ENCODE measurements around the gene POU4F2. TPM values are rescaled to one million over a fixed set of nuclear protein-coding genes. Genes with fewer than 3 reads are reported as not detected.

The POU4F2 gene
- not detected for total RNA-seq

- no peak for DNase-seq
Measured at GRCh38 chr4:146638786-146639505, at the start of gene POU4F2. Gene POU4F2 (plus strand): TSS chr4:146638893. CDS start chr4:146639141, 248 bp downstream.

DNA sequence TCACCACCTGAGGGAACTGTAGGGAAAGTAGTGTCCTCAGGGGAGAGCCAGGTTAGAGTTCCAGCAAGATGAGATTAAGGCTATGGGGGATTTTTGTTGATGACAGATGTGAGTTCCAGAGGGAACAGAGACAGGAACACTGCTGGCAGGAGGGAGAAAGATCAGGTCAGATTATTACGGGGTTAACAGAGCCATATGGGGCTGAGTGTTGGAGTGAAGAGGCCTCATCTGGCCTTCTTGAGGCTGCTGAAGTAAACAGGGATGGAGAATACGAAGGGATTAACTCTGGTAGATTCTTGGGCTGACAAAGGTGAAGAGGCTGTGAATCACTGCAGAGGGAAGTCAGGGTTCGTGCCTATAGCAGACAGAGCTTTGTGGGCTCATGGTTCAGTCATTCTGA, 47.9 kb upstream of the POU4F2 start:
- DNase-seq = no peak

DNA sequence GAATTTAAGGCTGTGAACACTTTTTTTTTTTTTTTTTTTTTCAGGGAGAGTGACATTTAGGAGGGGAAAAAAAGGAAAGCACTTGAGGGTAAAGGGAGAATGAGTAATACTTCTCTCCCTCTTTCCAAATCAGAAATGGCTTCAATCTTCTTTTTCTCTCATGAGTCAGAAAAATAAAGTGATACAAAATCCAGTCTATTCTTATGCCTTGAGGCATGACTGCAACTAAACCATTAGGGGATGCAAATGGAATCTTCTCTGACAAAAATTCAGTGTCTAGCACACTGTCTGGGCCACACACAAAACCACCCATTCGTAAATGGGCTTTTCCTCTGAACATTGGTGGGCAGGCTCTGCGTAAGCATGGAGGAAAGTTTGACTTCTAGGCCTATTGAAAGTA, 46.7 kb upstream of the POU4F2 start:
- DNase-seq = no peak

DNA sequence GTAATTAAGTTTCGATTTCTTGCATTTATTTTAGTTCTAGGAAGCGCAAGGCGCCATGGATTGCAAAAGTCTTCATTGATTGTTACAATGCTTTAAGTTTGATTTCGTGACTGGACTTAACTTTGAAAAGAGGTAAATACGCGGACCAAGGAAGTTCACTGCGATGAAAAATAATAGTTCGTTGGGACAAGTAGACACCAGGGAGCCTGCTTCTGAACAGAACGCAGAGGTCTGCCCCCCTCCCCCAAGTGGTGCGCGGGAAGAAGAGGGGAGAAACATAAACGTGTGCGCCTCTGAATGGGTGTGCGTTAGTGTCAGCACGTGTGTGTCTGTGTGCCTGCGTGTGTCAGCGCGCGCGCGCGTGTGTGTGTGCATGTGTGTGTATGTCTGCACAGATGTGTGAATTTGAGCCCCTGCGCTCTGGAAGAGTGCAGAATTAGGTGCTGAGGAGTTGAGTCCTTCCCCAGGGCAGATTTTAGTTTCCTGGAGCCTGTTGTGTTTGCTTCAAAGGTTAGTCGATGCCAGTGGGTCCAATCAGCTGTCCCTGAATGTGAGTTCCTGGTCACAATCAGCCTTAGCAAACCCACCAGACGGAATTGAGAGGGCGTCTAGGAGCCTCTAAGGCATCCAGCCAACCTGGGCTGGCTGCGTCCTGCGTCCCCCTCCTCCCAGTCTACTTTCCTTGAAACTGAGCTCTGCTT, 5.8 kb upstream of the POU4F2 start:
- DNase-seq = no peak

DNA sequence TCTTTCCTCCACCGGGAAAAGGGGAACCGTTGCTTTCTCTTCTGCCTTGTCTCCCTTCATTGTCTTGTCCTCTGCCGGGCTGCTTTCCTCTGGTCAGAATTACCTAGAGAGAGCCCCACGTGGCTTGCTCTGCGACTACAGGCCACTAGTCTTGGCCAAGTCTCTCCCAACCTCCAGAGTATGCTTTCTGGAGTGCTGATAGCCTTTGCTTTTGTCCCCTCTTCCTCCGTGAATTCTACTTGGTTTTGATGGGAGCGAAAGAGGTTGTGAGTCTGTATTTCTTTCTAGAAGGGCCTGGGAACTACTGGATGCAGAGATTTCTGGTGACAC, 5.3 kb upstream of the POU4F2 start:
- DNase-seq = no peak

DNA sequence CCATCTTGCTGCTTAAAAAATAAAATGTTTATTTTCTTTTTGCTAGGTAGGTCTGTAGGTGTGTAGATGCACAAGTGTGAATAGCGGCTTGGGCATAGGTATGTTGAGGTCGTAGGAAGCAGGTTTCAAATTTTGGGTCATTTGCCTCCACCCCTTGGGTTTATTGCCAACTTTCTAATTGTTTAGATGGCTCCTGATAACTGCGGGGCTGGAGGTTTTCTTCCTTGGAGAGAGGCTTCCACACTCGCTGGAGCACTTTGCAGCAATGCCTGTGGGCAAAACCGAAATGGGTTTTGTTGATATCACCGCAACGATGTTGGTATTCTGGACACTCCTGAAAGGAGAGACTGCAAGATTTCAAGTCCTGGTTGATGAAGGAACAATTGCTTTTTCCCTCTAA, 3.9 kb upstream of the POU4F2 start:
- DNase-seq = no peak

DNA sequence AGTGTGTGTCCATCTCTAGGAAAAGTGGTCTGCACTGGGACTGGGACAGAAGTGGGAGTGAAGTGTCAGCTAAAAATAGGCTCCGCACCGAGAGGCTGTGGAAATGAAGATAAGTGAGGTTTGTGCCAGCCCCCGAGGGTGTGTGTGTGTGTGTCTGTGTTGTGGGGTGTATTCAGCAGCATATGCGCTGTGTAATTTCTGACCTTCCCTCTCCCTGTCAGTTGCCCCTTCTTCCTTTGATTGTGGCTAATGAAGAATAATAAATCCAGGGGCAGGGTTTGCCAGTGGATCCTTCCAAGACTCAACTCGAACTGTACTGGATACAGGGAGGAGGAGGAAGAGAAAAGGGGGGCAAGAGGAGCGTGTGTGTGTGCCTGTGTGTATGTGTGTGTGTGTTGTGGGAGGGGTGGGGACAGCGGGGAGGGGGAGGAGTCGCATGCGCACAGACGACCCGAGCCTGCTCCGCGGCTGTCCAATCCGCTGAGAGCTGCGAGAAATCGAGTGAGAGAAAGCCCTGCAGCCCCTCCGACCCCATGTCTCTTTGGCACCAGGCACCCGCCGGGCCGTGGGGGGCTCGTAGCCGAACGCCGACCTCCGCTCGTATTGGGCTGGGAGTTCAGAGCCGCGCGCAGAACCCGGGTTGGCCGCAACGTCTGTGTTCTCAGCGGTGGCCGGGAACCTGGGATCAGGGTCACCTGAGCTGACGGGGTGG, 916 bp upstream of the POU4F2 start:
- DNase-seq = no peak

DNA sequence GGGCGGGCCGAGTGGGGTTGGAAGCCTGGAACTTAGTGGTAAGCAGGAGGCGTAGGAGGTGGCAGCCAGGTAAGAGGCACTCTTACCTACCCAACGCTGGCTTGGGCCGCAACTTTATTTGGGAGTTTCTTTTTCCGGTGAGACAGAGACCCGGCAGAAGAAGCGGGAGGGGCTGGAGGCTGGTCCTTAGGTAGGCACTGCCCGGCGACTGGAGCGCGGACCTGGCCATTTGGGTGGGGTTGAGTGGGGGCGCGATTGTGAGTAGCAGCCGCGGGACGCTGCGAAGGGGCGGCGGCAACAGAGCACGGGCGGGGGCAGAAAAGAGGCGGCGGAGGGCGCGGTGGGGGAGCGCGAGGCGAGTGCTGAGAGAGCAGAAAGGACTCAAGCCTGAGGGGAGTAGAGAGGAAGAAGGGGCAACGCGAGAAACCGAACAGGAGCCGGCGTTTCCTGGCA, 334 bp upstream of the POU4F2 start:
- DNase-seq = no peak

DNA sequence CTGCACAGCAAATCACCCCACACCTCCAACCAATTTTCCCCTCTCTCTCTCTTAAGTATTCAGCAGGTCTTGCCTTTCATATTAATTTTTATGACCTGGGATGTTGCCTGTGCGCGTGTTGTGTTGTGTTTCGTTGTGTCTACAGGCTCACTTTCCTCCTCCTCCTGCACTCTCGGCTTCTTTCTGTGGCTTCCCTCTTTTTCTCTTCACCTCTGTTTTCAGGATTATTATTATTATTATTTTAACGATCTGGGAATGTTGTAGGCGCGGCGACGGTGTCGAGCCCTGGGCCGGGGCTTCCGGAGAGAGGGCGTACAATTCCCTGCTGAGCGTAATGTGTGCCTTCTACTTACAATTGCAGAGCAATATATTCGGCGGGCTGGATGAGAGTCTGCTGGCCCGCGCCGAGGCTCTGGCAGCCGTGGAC, 826 bp downstream of the POU4F2 start:
- no peak for DNase-seq

- DNase-seq = no peak
Measured at GRCh38 chr4:146640021-146640464, 1.4 kb downstream of the POU4F2 start.

GRCh38 chr4:146640465-146641061, 1.9 kb downstream of the POU4F2 start:
- DNase-seq = no peak

- no peak for DNase-seq
Measured at GRCh38 chr4:146641762-146642161, 3.1 kb downstream of the POU4F2 start.

DNA sequence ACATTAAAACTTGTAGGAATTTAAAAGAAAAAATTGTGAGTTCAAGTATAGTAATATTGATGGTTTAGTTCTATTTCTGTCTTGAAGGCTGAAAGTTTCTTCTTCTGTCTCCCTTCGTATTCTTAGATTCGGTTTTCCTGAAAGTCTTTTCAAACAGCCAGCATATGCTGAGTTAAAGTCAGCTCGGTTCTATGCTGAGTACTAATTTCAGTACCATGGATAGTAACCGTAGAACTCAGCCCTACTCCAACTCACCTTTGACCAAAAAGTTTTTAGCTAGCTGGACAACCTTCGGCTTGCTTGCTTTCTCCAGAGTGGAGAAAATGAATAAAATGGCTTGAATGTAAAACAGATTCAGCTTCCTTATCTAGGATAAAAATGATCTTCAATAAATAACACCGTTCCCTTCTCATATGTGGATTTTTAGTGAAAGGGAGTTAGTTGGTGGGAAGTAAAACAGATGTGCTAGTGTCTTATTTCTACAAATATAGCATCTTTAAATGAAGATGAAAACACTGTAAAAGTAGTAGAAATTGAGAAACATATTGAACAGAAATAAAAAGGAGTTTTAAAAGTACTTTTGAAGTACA, 5.2 kb downstream of the POU4F2 start:
- DNase-seq = no peak

DNA sequence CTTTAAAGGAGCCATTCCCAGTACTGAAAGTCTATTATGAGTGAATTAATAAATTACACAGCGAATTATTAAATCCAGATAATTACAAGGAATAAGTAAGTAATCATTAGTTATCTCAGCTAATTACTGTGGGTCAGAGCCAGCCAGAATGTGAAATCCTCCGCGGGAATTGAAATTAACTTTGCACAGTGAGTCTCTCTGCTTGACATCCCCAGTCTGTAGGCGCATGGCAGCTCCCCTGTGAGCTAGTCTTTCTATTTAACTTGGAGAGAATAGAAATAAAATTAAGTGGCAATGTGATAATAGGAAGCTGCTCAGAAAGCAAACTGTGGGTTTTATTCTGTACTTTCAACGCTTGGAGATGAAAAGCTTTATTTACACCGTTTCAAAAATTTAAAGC, 7.2 kb downstream of the POU4F2 start:
- no peak for DNase-seq

GRCh38 chr4:146646593-146647325, 8.1 kb downstream of the POU4F2 start:
- no peak for DNase-seq

- DNase-seq = no peak
Measured at GRCh38 chr4:146647615-146648460, 9.1 kb downstream of the POU4F2 start.

GRCh38 chr4:146648461-146648783, 9.7 kb downstream of the POU4F2 start:
- DNase-seq = no peak

- DNase-seq = no peak
Measured at GRCh38 chr4:146649232-146649631, 10.5 kb downstream of the POU4F2 start.

GRCh38 chr4:146650034-146650433, 11.3 kb downstream of the POU4F2 start:
- DNase-seq = no peak

DNA sequence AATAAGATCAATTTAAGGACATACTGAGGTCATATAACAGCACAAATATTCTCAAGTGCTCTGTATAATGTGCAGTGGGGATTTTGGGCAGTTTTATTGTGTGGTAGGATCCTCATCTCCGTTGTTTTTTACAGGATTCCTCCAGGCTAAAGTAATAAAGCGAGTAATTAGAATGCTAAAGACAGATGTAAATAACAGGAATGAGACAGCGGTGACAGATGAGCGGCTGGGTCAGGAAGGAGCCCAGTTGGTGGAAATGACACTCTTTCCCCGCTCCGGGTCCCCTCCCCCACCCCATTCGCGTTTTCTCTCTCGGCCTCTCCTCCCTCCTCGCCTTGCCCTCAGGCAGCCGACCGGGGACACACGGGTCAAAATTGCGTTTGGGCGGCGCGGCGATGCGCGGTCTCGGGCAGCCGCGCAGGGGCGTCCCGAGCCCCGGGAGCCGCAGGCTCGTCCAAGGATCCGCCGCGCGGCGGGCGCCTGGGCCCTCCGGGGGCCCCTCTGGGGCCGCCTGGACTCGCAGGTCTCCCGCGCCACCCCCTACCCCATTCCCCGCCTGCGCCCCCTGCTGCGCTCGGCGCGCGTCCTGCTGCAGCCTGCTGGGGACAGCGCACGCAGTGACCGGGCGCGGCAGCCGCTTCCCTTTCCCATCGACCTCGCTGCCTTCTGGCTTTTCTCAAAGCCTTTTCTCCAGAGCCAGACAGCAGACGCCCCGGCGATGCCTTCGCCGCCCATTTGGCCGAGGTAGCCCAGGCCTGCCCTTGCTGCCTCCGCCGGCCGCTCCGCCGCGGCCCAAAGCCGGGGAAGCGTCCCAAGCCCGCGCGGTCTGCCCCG, 16.2 kb downstream of the POU4F2 start:
- DNase-seq = no peak
